ENCODE measurements around the gene SLC25A38. TPM values are rescaled to one million over a fixed set of nuclear protein-coding genes. Genes with fewer than 3 reads are reported as not detected.

SLC25A38 gene
- total RNA-seq, 4 donors from 2014 or later, result 10.5 to 61.7 (median 40.4) TPM

GRCh38 chr3:39427506-39427905 lies 44.3 kb downstream of the SLC25A38 start:
- Histone ChIP-seq H3K9me3 (no peaks in the 10 kb centered on the region), H3K4me3 (no peak overlapping the region), H3K4me1 (no peaks in the 10 kb centered on the region), H3K27ac (no peak overlapping the region), H3K27me3 (no peaks in the 10 kb centered on the region), H3K36me3 (no peaks in the 10 kb centered on the region)
- WGBS, 2 donors (ENCODE audit: low coverage in 1 of 2), result 86 to 100% methylated on average over 1 of the region's 1 CpG
- intact Hi-C loops (cut with DNase I; ENCODE audit: low total_unique reads) (no loop called here), in situ Hi-C loops (cut with MboI; ENCODE audit: low pct_ligation_motif_present in 1 of 4, low pct_unique_long_range_greater_than_20kb in 1 of 4, low sequenced_read_pairs in 3 of 4) (no loop called here)
- TF ChIP-seq POLR2AphosphoS5 (IDR thresholded peaks at IDR 0.05) (no peak), POLR2A (IDR thresholded peaks at IDR 0.05) (no peak), EP300 (IDR thresholded peaks at IDR 0.05; ENCODE audit: low read depth) (no peak), CTCF (IDR thresholded peaks at IDR 0.05) (no peak)
- DNase-seq, result no peak

GRCh38 chr3:39428745-39429201 lies 45.6 kb downstream of the SLC25A38 start:
- TF ChIP-seq POLR2A (IDR thresholded peaks at IDR 0.05) (no peak), EP300 (IDR thresholded peaks at IDR 0.05; ENCODE audit: low read depth) (no peak), CTCF (IDR thresholded peaks at IDR 0.05) (no peak), POLR2AphosphoS5 (IDR thresholded peaks at IDR 0.05) (no peak)
- no peak overlapping the region for H3K4me3 ChIP-seq
- no peaks in the 10 kb centered on the region for H3K36me3 ChIP-seq
- H3K27ac ChIP-seq, result no peak overlapping the region
- H3K4me1 ChIP-seq, result peaks cover 0 to 7% (median 2%) of the 10 kb centered on the region in 4 donors
- 74 to 87% methylated on average over 3 to 22 of the region's 22 CpGs for WGBS, 2 donors (ENCODE audit: low coverage in 1 of 2)
- intact Hi-C loops (cut with DNase I; ENCODE audit: low total_unique reads) (no loop called here), in situ Hi-C loops (cut with MboI; ENCODE audit: low pct_ligation_motif_present in 1 of 4, low pct_unique_long_range_greater_than_20kb in 1 of 4, low sequenced_read_pairs in 3 of 4) (no loop called here)
- H3K27me3 ChIP-seq, result no peaks in the 10 kb centered on the region
- H3K9me3 ChIP-seq, result no peaks in the 10 kb centered on the region
- DNase-seq, result no peak

- Histone ChIP-seq H3K4me1 (peaks cover 0 to 9% (median 2%) of the 10 kb centered on the region in 4 donors), H3K9me3 (no peaks in the 10 kb centered on the region), H3K4me3 (no peak overlapping the region), H3K27me3 (no peaks in the 10 kb centered on the region), H3K27ac (no peak overlapping the region), H3K36me3 (no peaks in the 10 kb centered on the region)
- 94 to 100% methylated on average over 2 to 11 of the region's 11 CpGs for WGBS, 2 donors (ENCODE audit: low coverage in 1 of 2)
- TF ChIP-seq POLR2AphosphoS5 (IDR thresholded peaks at IDR 0.05) (no peak), CTCF (IDR thresholded peaks at IDR 0.05) (no peak), EP300 (IDR thresholded peaks at IDR 0.05; ENCODE audit: low read depth) (no peak), POLR2A (IDR thresholded peaks at IDR 0.05) (no peak)
- in situ Hi-C loops (cut with MboI; ENCODE audit: low pct_ligation_motif_present in 1 of 4, low pct_unique_long_range_greater_than_20kb in 1 of 4, low sequenced_read_pairs in 3 of 4), result no loop called here
- intact Hi-C loops (cut with DNase I; ENCODE audit: low total_unique reads), result no loop called here
- no peak for DNase-seq
Measured at GRCh38 chr3:39429466-39429865, 46.3 kb downstream of the SLC25A38 start.

GRCh38 chr3:39432342-39432741 lies 49.2 kb downstream of the SLC25A38 start:
- Histone ChIP-seq H3K27me3 (no peaks in the 10 kb centered on the region), H3K36me3 (no peaks in the 10 kb centered on the region)
- 76 to 94% methylated on average over 3 to 5 of the region's 5 CpGs for WGBS, 2 donors (ENCODE audit: low coverage in 1 of 2)

More at GRCh38 chr3:39432342-39432741, 49.2 kb downstream of the SLC25A38 start:
- Histone ChIP-seq H3K4me1 (peaks cover 0 to 9% (median 2%) of the 10 kb centered on the region in 4 donors), H3K9me3 (no peaks in the 10 kb centered on the region), H3K27ac (no peak overlapping the region), H3K4me3 (no peak overlapping the region)
- no peak for DNase-seq
- TF ChIP-seq POLR2A (IDR thresholded peaks at IDR 0.05), result no peak
- TF ChIP-seq POLR2AphosphoS5 (IDR thresholded peaks at IDR 0.05), result no peak
- no peak for TF ChIP-seq EP300 (IDR thresholded peaks at IDR 0.05; ENCODE audit: low read depth)
- TF ChIP-seq CTCF (IDR thresholded peaks at IDR 0.05), result no peak
- intact Hi-C loops (cut with DNase I; ENCODE audit: low total_unique reads), result no loop called here
- in situ Hi-C loops (cut with MboI; ENCODE audit: low pct_ligation_motif_present in 1 of 4, low pct_unique_long_range_greater_than_20kb in 1 of 4, low sequenced_read_pairs in 3 of 4), result no loop called here

Data from transverse colon (tissue), 4 donors.